DOHH2 (cell line): Measurements from ENCODE around the gene VCX.

Experiments
- EZH2phosphoT487 ChIP-seq: fragments of 200-600 bp; sonication (generic); IDR thresholded peaks from 2 replicates; pipeline ENCODE4 v1.6.1; 2017; ENCODE audit warnings: borderline replicate concordance, mild to moderate bottlenecking, antibody characterized with exemption, low read length, moderate library complexity, mixed read lengths
- TF ChIP-seq, protein P1 (sequence below): fragments of 200-600 bp; sonication (generic); IDR thresholded peaks from one replicate; pipeline ENCODE4 v1.5.1; 2014; ENCODE audit warnings: antibody characterized with exemption, mild to moderate bottlenecking, low read depth, low read length; ENCODE audit not compliant: poor library complexity, severe bottlenecking

DNA sequence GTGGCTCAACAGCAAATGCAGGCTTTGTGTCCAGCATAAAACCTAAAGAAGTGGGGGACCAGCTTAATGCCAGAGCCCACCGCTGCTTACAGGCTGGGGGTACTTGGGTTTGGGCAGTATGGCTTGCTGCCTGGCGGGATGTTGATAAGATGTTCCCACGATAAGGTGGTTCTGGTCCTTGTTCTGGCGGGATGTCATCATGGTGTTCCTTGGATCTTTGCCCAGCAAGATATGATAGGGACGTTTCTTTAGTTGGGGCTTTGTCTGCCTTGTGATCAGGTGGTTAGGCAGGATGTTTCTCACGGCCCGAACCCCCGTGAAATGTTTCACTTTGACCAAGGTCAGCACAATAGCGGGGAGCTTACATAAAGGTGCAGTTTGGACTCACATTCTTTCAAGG is 49.0 kb downstream of the VCX start:
- TF ChIP-seq, protein P1, sequence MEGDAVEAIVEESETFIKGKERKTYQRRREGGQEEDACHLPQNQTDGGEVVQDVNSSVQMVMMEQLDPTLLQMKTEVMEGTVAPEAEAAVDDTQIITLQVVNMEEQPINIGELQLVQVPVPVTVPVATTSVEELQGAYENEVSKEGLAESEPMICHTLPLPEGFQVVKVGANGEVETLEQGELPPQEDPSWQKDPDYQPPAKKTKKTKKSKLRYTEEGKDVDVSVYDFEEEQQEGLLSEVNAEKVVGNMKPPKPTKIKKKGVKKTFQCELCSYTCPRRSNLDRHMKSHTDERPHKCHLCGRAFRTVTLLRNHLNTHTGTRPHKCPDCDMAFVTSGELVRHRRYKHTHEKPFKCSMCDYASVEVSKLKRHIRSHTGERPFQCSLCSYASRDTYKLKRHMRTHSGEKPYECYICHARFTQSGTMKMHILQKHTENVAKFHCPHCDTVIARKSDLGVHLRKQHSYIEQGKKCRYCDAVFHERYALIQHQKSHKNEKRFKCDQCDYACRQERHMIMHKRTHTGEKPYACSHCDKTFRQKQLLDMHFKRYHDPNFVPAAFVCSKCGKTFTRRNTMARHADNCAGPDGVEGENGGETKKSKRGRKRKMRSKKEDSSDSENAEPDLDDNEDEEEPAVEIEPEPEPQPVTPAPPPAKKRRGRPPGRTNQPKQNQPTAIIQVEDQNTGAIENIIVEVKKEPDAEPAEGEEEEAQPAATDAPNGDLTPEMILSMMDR, result no peak
- no peak for TF ChIP-seq EZH2phosphoT487
